NCI-H2029 (cell line): ENCODE results near the gene DCUN1D3.
"Not testable (repeated sequence)": the region's sequence is repeated elsewhere in the genome, so short reads cannot be mapped to it uniquely, and the experiment has no call there.

Experiments used
- DNase-seq: peaks from one replicate; lab custom pipeline; 2025; lab: John Stamatoyannopoulos, UW

The DCUN1D3 gene

GRCh38 chr16:20887207-20887606 lies 13.0 kb downstream of the DCUN1D3 start:
- DNase-seq: no peak

- DNase-seq: no peak
Observed at GRCh38 chr16:20886320-20886719, 13.8 kb downstream of the DCUN1D3 start.

- no peak for DNase-seq
Observed at GRCh38 chr16:20884240-20884556, 16.0 kb downstream of the DCUN1D3 start.

GRCh38 chr16:20883554-20884239 lies 16.5 kb downstream of the DCUN1D3 start:
- DNase-seq: no peak

- DNase-seq: no peak
Observed at GRCh38 chr16:20881503-20881878, 18.7 kb downstream of the DCUN1D3 start.

- DNase-seq: no peak
Observed at GRCh38 chr16:20880867-20881502, 19.2 kb downstream of the DCUN1D3 start.

GRCh38 chr16:20879175-20880040 lies 20.8 kb downstream of the DCUN1D3 start:
- no peak for DNase-seq

- no peak for DNase-seq
Observed at GRCh38 chr16:20878682-20879147, 21.4 kb downstream of the DCUN1D3 start.

- DNase-seq: no peak
Observed at GRCh38 chr16:20875355-20875650, 24.9 kb downstream of the DCUN1D3 start.

GRCh38 chr16:20874088-20874581 lies 26.0 kb downstream of the DCUN1D3 start:
- no peak for DNase-seq

GRCh38 chr16:20873331-20873730 lies 26.8 kb downstream of the DCUN1D3 start:
- no peak for DNase-seq

- DNase-seq: no peak
Observed at GRCh38 chr16:20871941-20872815, 28.0 kb downstream of the DCUN1D3 start.

GRCh38 chr16:20871258-20871657 lies 28.9 kb downstream of the DCUN1D3 start:
- DNase-seq: no peak

- no peak for DNase-seq
Observed at GRCh38 chr16:20870122-20870820, 29.9 kb downstream of the DCUN1D3 start.

- peak; percentile 7 for DNase-seq
Observed at GRCh38 chr16:20868890-20869289, 31.3 kb downstream of the DCUN1D3 start.

- DNase-seq: no peak
Observed at GRCh38 chr16:20867585-20867984, 32.6 kb downstream of the DCUN1D3 start.

GRCh38 chr16:20866801-20867200 lies 33.4 kb downstream of the DCUN1D3 start:
- no peak for DNase-seq

GRCh38 chr16:20866145-20866772 lies 33.9 kb downstream of the DCUN1D3 start:
- no peak for DNase-seq

GRCh38 chr16:20865420-20866131 lies 34.6 kb downstream of the DCUN1D3 start:
- no peak for DNase-seq

- not testable (repeated sequence) for DNase-seq
Observed at GRCh38 chr16:20864376-20864775, 35.8 kb downstream of the DCUN1D3 start.
